Measurements from ENCODE around the gene ANKRD33B. TPM values are rescaled to one million over a fixed set of nuclear protein-coding genes. Genes with fewer than 3 reads are reported as not detected.
"Not testable (repeated sequence)": the region's sequence is repeated elsewhere in the genome, so short reads cannot be mapped to it uniquely, and the experiment has no call there.

Gene ANKRD33B
- total and polyA plus RNA-seq, 2 donors from 2014 or later, result 4.8 to 20.3 TPM

GRCh38 chr5:10662661-10663488 is 99.0 kb downstream of the ANKRD33B start:
- Histone ChIP-seq H3K4me1 (ENCODE audit: control insufficient read depth in 2 of 3, insufficient read depth in 2 of 3, low read depth in 1 of 3, low read length in 3 of 3) (no peaks in the 10 kb centered on the region), H3K9ac (ENCODE audit: low read length in 3 of 3) (no peak overlapping the region), H3K27me3 (ENCODE audit: control insufficient read depth, insufficient read depth, low read length) (no peaks in the 10 kb centered on the region), H3K4me3 (ENCODE audit: low read length in 3 of 3) (no peak overlapping the region), H3K27ac (ENCODE audit: low read depth in 2 of 2, low read length in 2 of 2) (no peak overlapping the region), H3K36me3 (ENCODE audit: control insufficient read depth in 2 of 3, insufficient read depth in 3 of 3, low read length in 3 of 3) (no peaks in the 10 kb centered on the region), H3K9me3 (ENCODE audit: control insufficient read depth in 2 of 3, insufficient read depth in 1 of 3, low read length in 3 of 3) (no peaks in the 10 kb centered on the region)
- FAIRE-seq (no peak), DNase-seq (no peak)
- intact Hi-C loops (cut with DNase I), result no loop called here
- TF ChIP-seq, protein P1, sequence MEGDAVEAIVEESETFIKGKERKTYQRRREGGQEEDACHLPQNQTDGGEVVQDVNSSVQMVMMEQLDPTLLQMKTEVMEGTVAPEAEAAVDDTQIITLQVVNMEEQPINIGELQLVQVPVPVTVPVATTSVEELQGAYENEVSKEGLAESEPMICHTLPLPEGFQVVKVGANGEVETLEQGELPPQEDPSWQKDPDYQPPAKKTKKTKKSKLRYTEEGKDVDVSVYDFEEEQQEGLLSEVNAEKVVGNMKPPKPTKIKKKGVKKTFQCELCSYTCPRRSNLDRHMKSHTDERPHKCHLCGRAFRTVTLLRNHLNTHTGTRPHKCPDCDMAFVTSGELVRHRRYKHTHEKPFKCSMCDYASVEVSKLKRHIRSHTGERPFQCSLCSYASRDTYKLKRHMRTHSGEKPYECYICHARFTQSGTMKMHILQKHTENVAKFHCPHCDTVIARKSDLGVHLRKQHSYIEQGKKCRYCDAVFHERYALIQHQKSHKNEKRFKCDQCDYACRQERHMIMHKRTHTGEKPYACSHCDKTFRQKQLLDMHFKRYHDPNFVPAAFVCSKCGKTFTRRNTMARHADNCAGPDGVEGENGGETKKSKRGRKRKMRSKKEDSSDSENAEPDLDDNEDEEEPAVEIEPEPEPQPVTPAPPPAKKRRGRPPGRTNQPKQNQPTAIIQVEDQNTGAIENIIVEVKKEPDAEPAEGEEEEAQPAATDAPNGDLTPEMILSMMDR (IDR thresholded peaks at IDR 0.05; ENCODE audit: borderline replicate concordance, extremely low read depth, insufficient read depth), result no peak

- Histone ChIP-seq H3K9ac (ENCODE audit: low read length in 3 of 3) (no peak overlapping the region), H3K27me3 (ENCODE audit: control insufficient read depth, insufficient read depth, low read length) (no peaks in the 10 kb centered on the region), H3K4me3 (ENCODE audit: low read length in 3 of 3) (no peak overlapping the region), H3K36me3 (ENCODE audit: control insufficient read depth in 2 of 3, insufficient read depth in 3 of 3, low read length in 3 of 3) (no peaks in the 10 kb centered on the region), H3K4me1 (ENCODE audit: control insufficient read depth in 2 of 3, insufficient read depth in 2 of 3, low read depth in 1 of 3, low read length in 3 of 3) (no peaks in the 10 kb centered on the region), H3K9me3 (ENCODE audit: control insufficient read depth in 2 of 3, insufficient read depth in 1 of 3, low read length in 3 of 3) (no peaks in the 10 kb centered on the region), H3K27ac (ENCODE audit: low read depth in 2 of 2, low read length in 2 of 2) (no peak overlapping the region)
- intact Hi-C loops (cut with DNase I), result no loop called here
- TF ChIP-seq, protein P1 (IDR thresholded peaks at IDR 0.05; ENCODE audit: borderline replicate concordance, extremely low read depth, insufficient read depth), result no peak
- FAIRE-seq (no peak), DNase-seq (no peak)
These were observed 99.8 kb downstream of the ANKRD33B start for GRCh38 chr5:10663489-10664179.

GRCh38 chr5:10664180-10664769 is 100.4 kb downstream of the ANKRD33B start:
- H3K9me3 ChIP-seq (ENCODE audit: control insufficient read depth in 2 of 3, insufficient read depth in 1 of 3, low read length in 3 of 3); DNase-seq; H3K27ac ChIP-seq (ENCODE audit: low read depth in 2 of 2, low read length in 2 of 2); H3K36me3 ChIP-seq (ENCODE audit: control insufficient read depth in 2 of 3, insufficient read depth in 3 of 3, low read length in 3 of 3); H3K4me1 ChIP-seq (ENCODE audit: control insufficient read depth in 2 of 3, insufficient read depth in 2 of 3, low read depth in 1 of 3, low read length in 3 of 3); intact Hi-C loops (cut with DNase I); H3K27me3 ChIP-seq (ENCODE audit: control insufficient read depth, insufficient read depth, low read length); H3K9ac ChIP-seq (ENCODE audit: low read length in 3 of 3); FAIRE-seq; H3K4me3 ChIP-seq (ENCODE audit: low read length in 3 of 3): not testable (repeated sequence)

DNA sequence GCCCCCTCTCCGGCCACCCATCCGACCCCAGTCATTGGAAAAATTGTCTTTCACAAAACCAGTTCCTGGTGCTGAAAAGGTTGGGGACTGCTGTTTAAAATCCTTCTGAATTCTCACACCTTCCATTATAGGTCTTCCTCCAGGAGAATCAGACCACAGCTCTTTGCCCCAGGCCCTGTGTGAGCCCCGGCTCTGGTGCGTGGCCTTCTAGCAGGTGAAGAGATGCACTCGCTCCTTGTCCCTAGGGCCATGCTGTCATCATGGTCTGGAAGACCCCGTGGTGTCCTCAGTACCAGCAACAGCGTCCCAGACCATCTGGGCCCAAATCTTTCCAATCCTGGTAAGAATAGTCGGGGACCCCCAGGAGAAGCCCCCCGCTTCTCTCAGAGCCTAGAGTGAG is 101.9 kb downstream of the ANKRD33B start:
- FAIRE-seq (no peak), DNase-seq (no peak)
- Histone ChIP-seq H3K4me1 (ENCODE audit: control insufficient read depth in 2 of 3, insufficient read depth in 2 of 3, low read depth in 1 of 3, low read length in 3 of 3) (no peaks in the 10 kb centered on the region), H3K36me3 (ENCODE audit: control insufficient read depth in 2 of 3, insufficient read depth in 3 of 3, low read length in 3 of 3) (no peaks in the 10 kb centered on the region), H3K27me3 (ENCODE audit: control insufficient read depth, insufficient read depth, low read length) (no peaks in the 10 kb centered on the region), H3K9me3 (ENCODE audit: control insufficient read depth in 2 of 3, insufficient read depth in 1 of 3, low read length in 3 of 3) (no peaks in the 10 kb centered on the region), H3K4me3 (ENCODE audit: low read length in 3 of 3) (no peak overlapping the region), H3K9ac (ENCODE audit: low read length in 3 of 3) (no peak overlapping the region), H3K27ac (ENCODE audit: low read depth in 2 of 2, low read length in 2 of 2) (no peak overlapping the region)
- TF ChIP-seq, protein P1 (IDR thresholded peaks at IDR 0.05; ENCODE audit: borderline replicate concordance, extremely low read depth, insufficient read depth), result no peak
- intact Hi-C loops (cut with DNase I), result no loop called here
